Cardiac fibroblast (primary cell): ENCODE data around the gene ESYT3.

Experiments
- DNase-seq, 2 donors: peaks; one replicate each; pipeline versions ENCODE4 v3.0.0 to v3.0.0-alpha.2; 2010; ENCODE audit warnings: low read depth in 2 of 2
- H3K4me3 ChIP-seq, 2 donors: replicated peaks in 1 of 2; 1 replicate in 1 of 2; 2 replicates in 1 of 2; pipeline ENCODE4 v1.5.1; 2011; ENCODE audit warnings: low read depth in 2 of 2, low read length in 2 of 2, mild to moderate bottlenecking in 2 of 2, moderate library complexity in 1 of 2
- CTCF ChIP-seq: IDR thresholded peaks from one replicate; pipeline ENCODE4 v1.5.1; 2011; ENCODE audit warnings: low read depth, mild to moderate bottlenecking, low read length, inconsistent platforms

The ESYT3 gene

GRCh38 chr3:138434276-138434874 is at the start of gene ESYT3:
Gene ESYT3, plus strand, starts transcription at chr3:138434616. Its CDS starts 183 bp downstream, at chr3:138434799.
- no peak for TF ChIP-seq CTCF
- H3K4me3 ChIP-seq: peak within 1 kb of the TSS; percentile 48 to 51
- DNase-seq: peak; percentile 54 to 65

- TF ChIP-seq CTCF: no peak
- no peak for DNase-seq
- no peak overlapping the region for H3K4me3 ChIP-seq
Measured at GRCh38 chr3:138384976-138385375, 49.4 kb upstream of the ESYT3 start.

DNA sequence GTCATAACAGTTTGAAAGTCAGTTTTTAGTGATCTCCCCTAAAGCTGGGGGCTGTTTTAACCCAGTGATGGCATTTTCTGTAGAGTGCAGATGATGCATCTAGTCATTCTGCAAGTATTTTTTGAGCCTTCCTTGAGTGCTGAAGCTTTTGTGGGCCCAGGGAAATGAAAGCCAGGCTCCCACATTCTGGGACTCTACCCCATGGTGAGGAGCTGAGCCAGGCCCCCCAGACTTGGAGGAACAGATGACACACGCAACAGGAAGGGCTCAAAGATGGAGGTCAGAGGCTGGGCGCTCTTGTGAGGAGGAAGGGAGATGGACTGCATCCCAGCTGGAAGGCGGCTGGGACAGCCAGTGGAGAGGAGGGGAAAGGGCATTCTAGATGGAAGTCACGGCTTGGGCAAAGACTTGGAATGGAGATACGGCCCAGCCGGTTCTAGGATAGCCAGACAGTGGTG is 45.2 kb upstream of the ESYT3 start:
- no peak for TF ChIP-seq CTCF
- no peak overlapping the region for H3K4me3 ChIP-seq
- DNase-seq: peak in 1 of 2 donors; percentile 34

DNA sequence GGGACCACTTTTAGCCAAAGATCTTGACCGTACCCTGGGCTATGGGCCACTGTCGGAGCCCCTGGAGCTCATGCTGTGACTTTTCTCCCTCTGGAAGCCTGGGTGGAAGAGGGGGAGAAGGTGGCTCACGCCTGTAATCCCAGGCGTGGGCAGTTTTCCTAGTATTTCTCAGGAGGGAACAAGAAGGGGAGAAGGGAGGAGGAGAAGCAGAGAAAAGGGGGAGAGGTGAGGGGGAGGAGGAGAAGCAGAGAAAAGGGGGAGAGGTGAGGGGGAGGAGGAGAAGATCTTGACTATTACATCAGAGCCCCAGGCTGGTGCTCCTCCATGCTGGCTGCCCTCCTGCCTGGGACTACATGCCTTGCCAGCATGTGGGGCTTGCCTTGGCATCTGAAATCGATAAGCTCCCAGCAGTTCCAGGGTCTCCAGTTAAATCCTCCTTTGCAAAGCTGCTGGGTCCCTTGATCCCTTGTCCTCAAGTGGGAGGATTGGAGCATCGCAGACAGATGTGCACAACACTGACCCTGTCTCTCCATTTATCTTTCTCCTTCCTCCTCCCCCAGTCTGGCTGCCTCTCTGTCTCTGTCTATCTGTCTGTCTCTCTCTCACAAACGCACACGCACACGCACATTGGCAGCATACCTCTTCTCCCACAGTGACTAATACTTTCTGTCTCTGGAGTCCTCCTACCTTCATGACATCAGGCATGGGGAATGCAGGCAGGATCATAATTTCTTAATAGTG is 44.4 kb upstream of the ESYT3 start:
- no peak for TF ChIP-seq CTCF
- peak; percentile 91 to 94 for DNase-seq
- no peak overlapping the region for H3K4me3 ChIP-seq

- DNase-seq: no peak
- TF ChIP-seq CTCF: no peak
- no peak overlapping the region for H3K4me3 ChIP-seq
Measured at GRCh38 chr3:138390582-138390932, 43.9 kb upstream of the ESYT3 start.

GRCh38 chr3:138394156-138394555 is 40.3 kb upstream of the ESYT3 start:
- TF ChIP-seq CTCF: no peak
- DNase-seq: no peak
- no peak overlapping the region for H3K4me3 ChIP-seq

DNA sequence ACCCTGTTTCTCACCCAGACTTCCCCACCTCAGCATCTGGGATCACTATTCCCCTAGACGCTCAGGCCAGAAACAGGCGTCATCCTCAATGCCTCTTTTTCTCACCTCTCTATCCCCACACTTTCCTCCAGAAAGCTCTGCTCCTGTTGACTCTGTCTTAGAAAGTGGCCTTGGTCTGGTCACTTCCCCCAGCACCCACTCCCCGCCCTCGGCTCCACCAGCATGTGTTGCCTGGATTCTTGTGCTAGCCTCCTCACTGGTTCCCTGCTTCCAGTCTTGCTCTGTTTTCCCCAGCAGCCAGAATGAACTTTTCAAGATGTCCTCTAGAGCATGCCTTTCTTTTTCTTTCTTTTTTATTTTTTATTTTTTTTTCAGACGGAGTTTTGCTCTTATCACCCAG is 39.7 kb upstream of the ESYT3 start:
- DNase-seq: no peak
- TF ChIP-seq CTCF: no peak

More for the DNA sequence above, 39.7 kb upstream of the ESYT3 start:
- H3K4me3 ChIP-seq: no peak overlapping the region
